ENCODE results near the gene MORN1. TPM values are rescaled to one million over a fixed set of nuclear protein-coding genes. Genes with fewer than 3 reads are reported as not detected.

Gene MORN1
- total and polyA plus RNA-seq, 9 of the 15 experiments (the other 6 are each of a cell fraction or from before 2014, with no cell fraction given), result 0.24 to 9.3 (median 4.2) TPM

- ChIA-PET CTCF (ENCODE audit: low intra/inter-chr PET ratio) (no interaction called here), POLR2A (interaction anchor here (1.2 kb wide), 1 partner anchor 12 kb away, joined by 3 read pairs; no protein-coding TSS in a partner anchor)
- Histone ChIP-seq H4K20me1 (replicated peaks; ENCODE audit: control insufficient read depth, insufficient read depth, low read length) (peaks cover 32% of the 10 kb centered on the region), H2AFZ (ENCODE audit: low read depth, low read length) (no peak overlapping the region), H3K4me1 (replicated peaks in 1 of 2; ENCODE audit: control insufficient read depth in 2 of 2, insufficient read depth in 2 of 2, low read length in 2 of 2) (peaks cover 0 to 54% of the 10 kb centered on the region in 2 experiments; a peak in 2 of 5 replicates), H3K9me1 (ENCODE audit: control insufficient read depth, insufficient read depth, low read length) (no peaks in the 10 kb centered on the region), H3K27me3 (ENCODE audit: control insufficient read depth in 2 of 2, insufficient read depth in 2 of 2, low read length in 2 of 2) (peaks cover 82 to 91% of the 10 kb centered on the region in 2 experiments; a peak in 4 of 5 replicates), H3K9me3 (replicated peaks; ENCODE audit: control insufficient read depth, insufficient read depth, low read depth, low read length) (no peaks in the 10 kb centered on the region), H3K79me2 (ENCODE audit: control insufficient read depth, insufficient read depth, low read length) (no peaks in the 10 kb centered on the region), H3K4me3 (no peak overlapping the region), H3K4me2 (ENCODE audit: insufficient read depth, low read length) (no peak overlapping the region), H3K27ac (ENCODE audit: extremely low read depth, low read depth, low read length) (no peak overlapping the region), H3K9ac (ENCODE audit: insufficient read depth in 1 of 2, low read depth in 2 of 2, low read length in 2 of 2) (no peak overlapping the region), H3K36me3 (ENCODE audit: control insufficient read depth, insufficient read depth, low read length) (no peaks in the 10 kb centered on the region)
- BruUV-seq (replicated peaks), result no TSS peak
- ATAC-seq (no peak), DNase-seq (ENCODE audit: extremely low read depth in 1 of 4, low spot score in 3 of 4) (no peak), FAIRE-seq (no peak)
- in situ Hi-C loops (cut with MboI) (no loop called here), intact Hi-C loops (cut with micrococcal nuclease) (no loop called here)
- WGBS (ENCODE audit: insufficient coverage, low coverage, missing lambda C conversion rate), result 22% methylated on average over 29 of the region's 29 CpGs
- TF ChIP-seq CLOCK (CRISPR knock-in tag; IDR thresholded peaks at IDR 0.05; ENCODE audit: borderline replicate concordance) (no peak), POLR2B (IDR thresholded peaks at IDR 0.05; ENCODE audit: low read depth, partially characterized antibody) (no peak), ZNF398 (CRISPR knock-in tag; IDR thresholded peaks at IDR 0.05) (no peak), PTTG1 (tag; IDR thresholded peaks at IDR 0.05; ENCODE audit: low read depth) (no peak), ZNF444 (CRISPR knock-in tag; IDR thresholded peaks at IDR 0.05) (no peak)
- TF ChIP-seq, protein P1, sequence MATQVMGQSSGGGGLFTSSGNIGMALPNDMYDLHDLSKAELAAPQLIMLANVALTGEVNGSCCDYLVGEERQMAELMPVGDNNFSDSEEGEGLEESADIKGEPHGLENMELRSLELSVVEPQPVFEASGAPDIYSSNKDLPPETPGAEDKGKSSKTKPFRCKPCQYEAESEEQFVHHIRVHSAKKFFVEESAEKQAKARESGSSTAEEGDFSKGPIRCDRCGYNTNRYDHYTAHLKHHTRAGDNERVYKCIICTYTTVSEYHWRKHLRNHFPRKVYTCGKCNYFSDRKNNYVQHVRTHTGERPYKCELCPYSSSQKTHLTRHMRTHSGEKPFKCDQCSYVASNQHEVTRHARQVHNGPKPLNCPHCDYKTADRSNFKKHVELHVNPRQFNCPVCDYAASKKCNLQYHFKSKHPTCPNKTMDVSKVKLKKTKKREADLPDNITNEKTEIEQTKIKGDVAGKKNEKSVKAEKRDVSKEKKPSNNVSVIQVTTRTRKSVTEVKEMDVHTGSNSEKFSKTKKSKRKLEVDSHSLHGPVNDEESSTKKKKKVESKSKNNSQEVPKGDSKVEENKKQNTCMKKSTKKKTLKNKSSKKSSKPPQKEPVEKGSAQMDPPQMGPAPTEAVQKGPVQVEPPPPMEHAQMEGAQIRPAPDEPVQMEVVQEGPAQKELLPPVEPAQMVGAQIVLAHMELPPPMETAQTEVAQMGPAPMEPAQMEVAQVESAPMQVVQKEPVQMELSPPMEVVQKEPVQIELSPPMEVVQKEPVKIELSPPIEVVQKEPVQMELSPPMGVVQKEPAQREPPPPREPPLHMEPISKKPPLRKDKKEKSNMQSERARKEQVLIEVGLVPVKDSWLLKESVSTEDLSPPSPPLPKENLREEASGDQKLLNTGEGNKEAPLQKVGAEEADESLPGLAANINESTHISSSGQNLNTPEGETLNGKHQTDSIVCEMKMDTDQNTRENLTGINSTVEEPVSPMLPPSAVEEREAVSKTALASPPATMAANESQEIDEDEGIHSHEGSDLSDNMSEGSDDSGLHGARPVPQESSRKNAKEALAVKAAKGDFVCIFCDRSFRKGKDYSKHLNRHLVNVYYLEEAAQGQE (IDR thresholded peaks at IDR 0.05; ENCODE audit: borderline replicate concordance), result no peak
- TF ChIP-seq, protein P1 (CRISPR knock-in tag; IDR thresholded peaks at IDR 0.05; ENCODE audit: low read depth), result no peak
These were observed 49.5 kb downstream of the MORN1 start for GRCh38 chr1:2341706-2342383.

Data from K562 (cell line).